Measurements from ENCODE around the gene PPP5C.
"Not testable (repeated sequence)": the region's sequence is repeated elsewhere in the genome, so short reads cannot be mapped to it uniquely, and the experiment has no call there.

Gene PPP5C

DNA sequence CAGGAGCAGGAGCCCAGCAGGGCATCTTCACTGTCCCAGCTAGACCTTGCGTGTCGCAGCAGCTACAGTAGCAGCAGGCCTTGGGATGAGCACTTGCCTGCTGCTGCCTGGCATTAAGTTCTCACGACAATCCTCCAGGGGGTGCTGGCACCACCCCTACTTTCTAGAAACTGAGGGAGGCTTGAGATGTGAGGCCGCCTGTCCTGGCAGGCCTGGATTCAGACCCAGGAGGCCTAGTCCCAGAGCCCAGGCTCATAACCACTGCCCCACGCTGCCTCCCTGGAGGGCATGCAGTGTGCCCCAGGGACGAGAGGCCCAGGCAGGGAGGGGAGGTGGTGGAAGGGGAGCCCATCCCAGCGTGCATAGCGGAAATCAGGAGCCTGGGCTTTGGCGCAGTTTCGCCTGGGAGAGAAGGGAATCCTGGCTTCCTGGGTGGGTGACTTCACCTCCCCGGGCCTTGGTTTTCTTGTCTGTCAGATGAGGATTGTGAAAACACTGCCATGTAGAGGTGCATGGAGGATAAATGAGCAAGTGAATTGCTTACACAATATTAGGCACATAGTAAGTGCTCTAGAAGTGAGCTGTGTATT, 26.1 kb downstream of the PPP5C start:
- peak; percentile 81 for DNase-seq
- H3K4me1 ChIP-seq (ENCODE audit: control insufficient read depth, low read depth, low read length): peaks cover 16% of the 10 kb centered on the region
- H3K9ac ChIP-seq (ENCODE audit: low read length): peak overlapping the region; percentile 66
- peak overlapping the region; percentile 22 for H3K4me2 ChIP-seq (ENCODE audit: low read length)
- H2BK15ac ChIP-seq (replicated peaks; ENCODE audit: low read depth): no peak overlapping the region
- peak overlapping the region; percentile 80 for H2AK5ac ChIP-seq (ENCODE audit: low read length)
- peak overlapping the region; percentile 19 for H3K4ac ChIP-seq (ENCODE audit: low read depth, low read length)
- peak overlapping the region; percentile 83 for H2BK5ac ChIP-seq (ENCODE audit: low read length)
- H3K36me3 ChIP-seq (ENCODE audit: control insufficient read depth, insufficient read depth, low read length): peaks cover 3% of the 10 kb centered on the region
- H3K27ac ChIP-seq (ENCODE audit: low read depth, low read length): peak overlapping the region; percentile 73
- H4K8ac ChIP-seq (ENCODE audit: low read depth, low read length): no peak overlapping the region
- no peak overlapping the region for H2BK120ac ChIP-seq (ENCODE audit: low read depth, low read length)
- peak overlapping the region; percentile 90 for H3K56ac ChIP-seq (ENCODE audit: low read length)
- H3K27me3 ChIP-seq (ENCODE audit: insufficient read depth, low read length, poor library complexity): no peaks in the 10 kb centered on the region
- H3K4me3 ChIP-seq (ENCODE audit: low read length): no peak overlapping the region
- no peak overlapping the region for H3K18ac ChIP-seq (ENCODE audit: low read length)
- H3K23ac ChIP-seq (ENCODE audit: low read length): peak overlapping the region; percentile 95
- H3K79me2 ChIP-seq (ENCODE audit: control insufficient read depth, insufficient read depth, low read length): peaks cover 22% of the 10 kb centered on the region
- peaks cover 24% of the 10 kb centered on the region for H3K79me1 ChIP-seq (ENCODE audit: low read length)
- H4K5ac ChIP-seq (ENCODE audit: low read length): no peak overlapping the region
- WGBS (ENCODE audit: extremely low coverage, insufficient coverage, low lambda C conversion rate): no CpG with 5 or more reads among the region's 11 CpGs

DNA sequence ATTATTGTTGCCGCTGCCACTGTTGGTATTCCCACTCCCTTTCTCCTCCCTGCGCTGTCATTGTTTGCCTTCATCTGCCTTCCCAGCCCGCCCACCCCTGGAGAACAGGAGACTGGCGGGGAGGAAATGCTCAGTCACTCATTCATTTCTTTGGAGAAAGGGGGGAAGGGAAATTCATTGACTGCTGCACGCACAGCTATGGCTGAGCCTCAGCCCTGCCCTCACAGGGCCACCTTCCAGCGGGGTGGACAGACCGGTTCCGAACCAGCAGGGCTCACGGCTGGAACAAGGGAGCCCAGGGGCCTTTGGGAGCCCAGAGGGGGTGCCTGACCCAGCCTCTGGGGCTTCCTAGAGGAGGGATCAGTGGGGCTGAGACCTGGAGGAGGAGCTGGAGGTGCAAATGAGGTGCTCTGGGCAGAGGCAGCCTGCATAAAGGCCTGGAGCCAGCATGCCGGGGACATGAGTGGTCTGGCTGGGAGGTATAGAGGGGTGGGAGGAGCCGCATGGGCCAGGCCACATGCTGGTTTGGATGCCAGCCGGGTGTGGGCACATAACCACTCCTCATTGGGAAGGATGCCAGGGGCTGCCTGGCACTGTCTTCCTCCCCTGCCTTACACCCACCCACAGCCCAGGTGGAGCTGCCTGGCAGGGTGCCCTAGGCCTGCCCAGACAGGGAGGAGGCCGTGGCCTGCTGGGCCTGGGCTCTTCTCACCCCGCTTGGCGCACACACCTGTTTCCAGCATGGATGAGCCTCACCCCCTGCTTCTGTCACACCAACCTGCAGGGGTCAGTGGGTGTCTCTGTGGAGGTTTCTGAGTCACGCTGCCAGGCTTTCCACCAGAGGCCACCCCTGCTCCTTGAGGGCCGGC, 26.8 kb downstream of the PPP5C start:
- Histone ChIP-seq H3K23ac (ENCODE audit: low read length) (peak overlapping the region; percentile 15), H3K27ac (ENCODE audit: low read depth, low read length) (peak overlapping the region; percentile 73), H3K4me2 (ENCODE audit: low read length) (no peak overlapping the region), H3K56ac (ENCODE audit: low read length) (peak overlapping the region; percentile 90), H3K18ac (ENCODE audit: low read length) (peak overlapping the region; percentile 34), H3K4me1 (ENCODE audit: control insufficient read depth, low read depth, low read length) (peaks cover 16% of the 10 kb centered on the region), H4K8ac (ENCODE audit: low read depth, low read length) (no peak overlapping the region), H2BK5ac (ENCODE audit: low read length) (peak overlapping the region; percentile 73), H3K9ac (ENCODE audit: low read length) (peak overlapping the region; percentile 66), H3K4ac (ENCODE audit: low read depth, low read length) (peak overlapping the region; percentile 72), H3K4me3 (ENCODE audit: low read length) (no peak overlapping the region), H3K27me3 (ENCODE audit: insufficient read depth, low read length, poor library complexity) (no peaks in the 10 kb centered on the region), H4K5ac (ENCODE audit: low read length) (no peak overlapping the region), H2BK120ac (ENCODE audit: low read depth, low read length) (no peak overlapping the region), H2BK15ac (replicated peaks; ENCODE audit: low read depth) (no peak overlapping the region), H3K36me3 (ENCODE audit: control insufficient read depth, insufficient read depth, low read length) (peaks cover 3% of the 10 kb centered on the region), H2AK5ac (ENCODE audit: low read length) (peak overlapping the region; percentile 93), H3K79me1 (ENCODE audit: low read length) (peaks cover 23% of the 10 kb centered on the region), H3K79me2 (ENCODE audit: control insufficient read depth, insufficient read depth, low read length) (peaks cover 19% of the 10 kb centered on the region)
- no CpG with 5 or more reads among the region's 17 CpGs for WGBS (ENCODE audit: extremely low coverage, insufficient coverage, low lambda C conversion rate)
- DNase-seq: peak; percentile 95

DNA sequence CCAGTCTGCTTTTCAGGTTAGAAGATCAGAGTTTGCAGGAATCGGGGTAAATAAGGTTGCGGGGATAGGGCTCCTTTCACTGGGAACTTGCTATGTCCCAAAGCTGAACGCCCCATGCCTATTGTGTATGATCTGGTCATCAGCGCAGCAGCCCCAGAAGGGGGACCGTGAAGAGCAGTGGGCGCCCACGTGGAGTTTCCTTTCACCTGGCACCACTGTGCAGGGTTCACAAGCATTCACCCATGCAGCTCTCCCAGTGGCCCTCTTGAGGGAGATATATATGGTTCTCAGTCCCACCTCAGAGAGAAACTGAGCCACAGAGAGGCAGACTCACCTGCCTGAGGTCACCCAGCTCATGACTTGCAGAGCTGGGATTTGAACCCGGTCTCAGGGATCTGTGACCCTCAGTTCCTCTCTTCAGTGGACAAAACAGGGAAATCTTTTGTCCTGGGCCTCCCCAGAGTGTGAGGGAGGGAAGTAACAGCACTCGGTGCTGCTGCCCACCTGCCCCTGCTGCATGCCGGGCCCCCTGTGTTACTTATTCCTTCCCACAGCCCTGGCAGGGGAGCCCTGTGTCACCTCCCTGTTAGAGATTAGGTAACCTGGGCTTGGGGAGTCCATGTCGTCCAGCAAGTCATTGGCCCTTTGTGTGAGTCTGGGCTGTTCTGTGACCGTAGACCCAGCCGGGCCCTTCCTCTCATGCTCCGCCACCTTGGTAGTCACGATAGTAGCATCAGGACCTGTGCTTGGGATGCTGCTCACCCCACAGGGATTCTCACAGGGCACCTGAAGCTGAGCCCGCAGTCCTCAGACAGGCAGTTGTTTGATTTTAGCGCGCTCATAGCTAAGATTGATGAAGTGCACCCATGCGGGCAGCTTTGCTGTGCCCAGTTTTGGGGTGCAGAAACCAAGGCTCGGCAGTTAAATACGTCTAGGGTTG, 27.9 kb downstream of the PPP5C start:
- DNase-seq: no peak
- H4K5ac ChIP-seq (ENCODE audit: low read length): no peak overlapping the region
- no peaks in the 10 kb centered on the region for H3K27me3 ChIP-seq (ENCODE audit: insufficient read depth, low read length, poor library complexity)
- no peak overlapping the region for H4K8ac ChIP-seq (ENCODE audit: low read depth, low read length)
- peaks cover 23% of the 10 kb centered on the region for H3K79me1 ChIP-seq (ENCODE audit: low read length)
- no peak overlapping the region for H3K4me3 ChIP-seq (ENCODE audit: low read length)
- peaks cover 19% of the 10 kb centered on the region for H3K79me2 ChIP-seq (ENCODE audit: control insufficient read depth, insufficient read depth, low read length)
- no peak overlapping the region for H2BK120ac ChIP-seq (ENCODE audit: low read depth, low read length)
- H2BK5ac ChIP-seq (ENCODE audit: low read length): no peak overlapping the region
- H3K56ac ChIP-seq (ENCODE audit: low read length): peak overlapping the region; percentile 84
- no peak overlapping the region for H3K4me2 ChIP-seq (ENCODE audit: low read length)
- peak overlapping the region; percentile 26 for H3K23ac ChIP-seq (ENCODE audit: low read length)
- H3K18ac ChIP-seq (ENCODE audit: low read length): peak overlapping the region; percentile 13
- H3K4ac ChIP-seq (ENCODE audit: low read depth, low read length): peak overlapping the region; percentile 49
- H3K27ac ChIP-seq (ENCODE audit: low read depth, low read length): no peak overlapping the region
- WGBS (ENCODE audit: extremely low coverage, insufficient coverage, low lambda C conversion rate): no CpG with 5 or more reads among the region's 21 CpGs
- H3K9ac ChIP-seq (ENCODE audit: low read length): peak overlapping the region; percentile 28
- H3K36me3 ChIP-seq (ENCODE audit: control insufficient read depth, insufficient read depth, low read length): peaks cover 3% of the 10 kb centered on the region
- no peak overlapping the region for H2BK15ac ChIP-seq (replicated peaks; ENCODE audit: low read depth)
- peaks cover 16% of the 10 kb centered on the region for H3K4me1 ChIP-seq (ENCODE audit: control insufficient read depth, low read depth, low read length)
- H2AK5ac ChIP-seq (ENCODE audit: low read length): no peak overlapping the region

DNA sequence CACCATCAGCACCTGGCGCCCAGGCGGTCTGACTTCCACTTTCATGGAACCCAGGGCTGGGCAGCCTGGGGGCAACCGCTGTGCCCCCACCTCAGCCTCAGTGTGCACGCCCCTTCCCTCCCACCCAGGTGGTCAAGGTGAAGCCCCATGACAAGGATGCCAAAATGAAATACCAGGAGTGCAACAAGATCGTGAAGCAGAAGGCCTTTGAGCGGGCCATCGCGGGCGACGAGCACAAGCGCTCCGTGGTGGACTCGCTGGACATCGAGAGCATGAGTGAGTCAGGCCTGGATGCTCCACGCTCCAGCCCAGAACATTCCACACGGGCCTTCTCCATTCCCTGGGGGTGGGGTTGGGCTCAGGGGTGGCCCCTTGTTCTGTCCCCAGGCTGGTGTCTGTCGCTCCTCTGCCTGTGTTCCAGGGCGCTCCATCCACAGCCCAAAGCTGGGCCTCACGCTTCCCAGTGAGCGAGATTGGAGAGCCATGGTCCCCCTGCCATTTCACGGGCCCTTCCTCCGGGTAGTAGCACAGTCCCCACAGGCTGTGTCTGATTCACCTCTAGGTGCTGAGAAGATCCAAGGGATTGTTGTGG, 28.7 kb downstream of the PPP5C start:
- not testable (repeated sequence) for H3K23ac ChIP-seq (ENCODE audit: low read length); H3K27me3 ChIP-seq (ENCODE audit: insufficient read depth, low read length, poor library complexity); H2BK15ac ChIP-seq (replicated peaks; ENCODE audit: low read depth); H3K18ac ChIP-seq (ENCODE audit: low read length); H2BK120ac ChIP-seq (ENCODE audit: low read depth, low read length); H2AK5ac ChIP-seq (ENCODE audit: low read length); H4K8ac ChIP-seq (ENCODE audit: low read depth, low read length); DNase-seq; H3K4me3 ChIP-seq (ENCODE audit: low read length); H3K27ac ChIP-seq (ENCODE audit: low read depth, low read length); H3K4ac ChIP-seq (ENCODE audit: low read depth, low read length); H4K5ac ChIP-seq (ENCODE audit: low read length); H3K9ac ChIP-seq (ENCODE audit: low read length); H2BK5ac ChIP-seq (ENCODE audit: low read length); H3K4me2 ChIP-seq (ENCODE audit: low read length); H3K36me3 ChIP-seq (ENCODE audit: control insufficient read depth, insufficient read depth, low read length); H3K56ac ChIP-seq (ENCODE audit: low read length)
- Histone ChIP-seq H3K79me2 (ENCODE audit: control insufficient read depth, insufficient read depth, low read length) (peaks cover 16% of the 10 kb centered on the region), H3K79me1 (ENCODE audit: low read length) (peaks cover 21% of the 10 kb centered on the region), H3K4me1 (ENCODE audit: control insufficient read depth, low read depth, low read length) (peaks cover 16% of the 10 kb centered on the region)
- WGBS (ENCODE audit: extremely low coverage, insufficient coverage, low lambda C conversion rate): no CpG with 5 or more reads among the region's 22 CpGs

Measured in mesendoderm (in vitro differentiated cells).